ENCODE data around the gene DGKZ.

DGKZ gene

DNA sequence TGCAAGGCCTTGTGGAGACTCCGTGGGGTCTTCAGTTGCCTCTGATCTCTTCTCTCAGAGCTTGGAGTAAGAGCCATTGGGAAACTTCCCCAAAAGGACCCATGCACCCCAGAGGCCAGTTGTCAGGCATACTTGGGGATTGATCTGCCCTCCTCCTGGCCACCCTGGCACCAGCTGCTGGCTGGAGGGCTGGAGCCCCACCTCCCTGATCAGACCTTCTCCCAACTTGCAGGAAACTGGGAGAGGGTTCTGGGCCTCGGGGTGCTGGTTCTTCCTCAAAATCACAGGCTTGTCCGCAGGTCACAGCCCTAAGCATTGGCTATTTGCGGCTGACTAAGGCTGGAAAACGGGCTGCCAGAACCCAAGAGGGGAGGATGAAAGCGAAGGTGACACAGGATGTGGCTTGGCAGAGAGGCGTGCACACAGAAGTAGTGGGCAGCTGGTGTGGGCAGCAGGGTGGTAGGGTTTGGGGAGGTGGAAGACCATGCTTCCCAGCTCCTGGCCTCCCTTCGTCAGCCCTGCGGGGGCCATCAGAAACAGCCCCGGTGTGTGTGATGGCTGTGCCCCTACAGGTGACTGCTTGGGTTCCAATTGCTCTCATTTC, 1.3 kb upstream of the DGKZ start:
- DNase-seq: no peak
- TF ChIP-seq, protein P1, sequence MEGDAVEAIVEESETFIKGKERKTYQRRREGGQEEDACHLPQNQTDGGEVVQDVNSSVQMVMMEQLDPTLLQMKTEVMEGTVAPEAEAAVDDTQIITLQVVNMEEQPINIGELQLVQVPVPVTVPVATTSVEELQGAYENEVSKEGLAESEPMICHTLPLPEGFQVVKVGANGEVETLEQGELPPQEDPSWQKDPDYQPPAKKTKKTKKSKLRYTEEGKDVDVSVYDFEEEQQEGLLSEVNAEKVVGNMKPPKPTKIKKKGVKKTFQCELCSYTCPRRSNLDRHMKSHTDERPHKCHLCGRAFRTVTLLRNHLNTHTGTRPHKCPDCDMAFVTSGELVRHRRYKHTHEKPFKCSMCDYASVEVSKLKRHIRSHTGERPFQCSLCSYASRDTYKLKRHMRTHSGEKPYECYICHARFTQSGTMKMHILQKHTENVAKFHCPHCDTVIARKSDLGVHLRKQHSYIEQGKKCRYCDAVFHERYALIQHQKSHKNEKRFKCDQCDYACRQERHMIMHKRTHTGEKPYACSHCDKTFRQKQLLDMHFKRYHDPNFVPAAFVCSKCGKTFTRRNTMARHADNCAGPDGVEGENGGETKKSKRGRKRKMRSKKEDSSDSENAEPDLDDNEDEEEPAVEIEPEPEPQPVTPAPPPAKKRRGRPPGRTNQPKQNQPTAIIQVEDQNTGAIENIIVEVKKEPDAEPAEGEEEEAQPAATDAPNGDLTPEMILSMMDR (IDR thresholded peaks at IDR 0.05): no peak
- Mint-ChIP-seq H3K36me3 (ENCODE audit: low read depth) (no peaks in the 10 kb centered on the region), H3K4me1 (peaks cover 71% of the 10 kb centered on the region), H3K27me3 (ENCODE audit: low read depth, poor library complexity) (peaks cover 31% of the 10 kb centered on the region), H3K4me3 (peak overlapping the region; percentile 74), H3K27ac (no peak overlapping the region), H3K9me3 (no peaks in the 10 kb centered on the region)

DNA sequence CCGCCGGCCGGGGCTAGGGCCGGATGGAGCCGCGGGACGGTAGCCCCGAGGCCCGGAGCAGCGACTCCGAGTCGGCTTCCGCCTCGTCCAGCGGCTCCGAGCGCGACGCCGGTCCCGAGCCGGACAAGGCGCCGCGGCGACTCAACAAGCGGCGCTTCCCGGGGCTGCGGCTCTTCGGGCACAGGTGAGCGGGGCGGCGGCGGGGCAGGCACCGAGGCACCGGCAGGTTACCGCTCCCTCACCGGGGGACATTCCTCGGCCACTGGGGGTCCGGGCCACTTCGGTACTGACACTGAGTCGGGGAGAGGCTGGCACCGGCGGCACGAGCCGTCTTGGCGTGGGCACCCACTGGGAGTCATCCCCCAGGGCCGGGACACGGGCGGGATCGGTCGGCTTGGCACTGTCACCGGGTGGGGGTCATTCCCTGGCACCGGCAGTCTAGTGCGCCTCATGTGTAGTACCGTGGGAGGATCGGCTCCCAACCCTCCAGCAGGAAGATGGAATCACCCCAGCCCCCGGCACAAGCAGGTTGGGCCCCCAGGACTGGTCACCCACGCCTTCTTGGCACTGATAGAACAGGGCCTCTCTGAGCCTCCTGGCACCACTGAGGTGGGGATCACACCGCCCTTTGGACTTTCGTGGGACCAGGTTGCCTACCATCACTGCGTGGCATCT, 511 bp downstream of the DGKZ start:
- DNase-seq: no peak
- Mint-ChIP-seq H3K27ac (no peak overlapping the region), H3K27me3 (ENCODE audit: low read depth, poor library complexity) (peaks cover 28% of the 10 kb centered on the region), H3K36me3 (ENCODE audit: low read depth) (no peaks in the 10 kb centered on the region), H3K4me1 (peaks cover 67% of the 10 kb centered on the region), H3K4me3 (peak overlapping the region; percentile 85), H3K9me3 (no peaks in the 10 kb centered on the region)
- TF ChIP-seq, protein P1 (IDR thresholded peaks at IDR 0.05): no peak

GRCh38 chr11:46348566-46349401, 1.5 kb downstream of the DGKZ start:
- H3K4me3 Mint-ChIP-seq: peak overlapping the region; percentile 85
- no peaks in the 10 kb centered on the region for H3K9me3 Mint-ChIP-seq
- DNase-seq: no peak
- TF ChIP-seq, protein P1 (IDR thresholded peaks at IDR 0.05): no peak
- peaks cover 28% of the 10 kb centered on the region for H3K27me3 Mint-ChIP-seq (ENCODE audit: low read depth, poor library complexity)
- no peak overlapping the region for H3K27ac Mint-ChIP-seq
- peaks cover 66% of the 10 kb centered on the region for H3K4me1 Mint-ChIP-seq
- H3K36me3 Mint-ChIP-seq (ENCODE audit: low read depth): no peaks in the 10 kb centered on the region

GRCh38 chr11:46350695-46351094, 3.4 kb downstream of the DGKZ start:
- Mint-ChIP-seq H3K4me1 (peaks cover 65% of the 10 kb centered on the region), H3K36me3 (ENCODE audit: low read depth) (no peaks in the 10 kb centered on the region), H3K27me3 (ENCODE audit: low read depth, poor library complexity) (peaks cover 18% of the 10 kb centered on the region), H3K27ac (no peak overlapping the region), H3K9me3 (no peaks in the 10 kb centered on the region), H3K4me3 (no peak overlapping the region)
- TF ChIP-seq, protein P1 (IDR thresholded peaks at IDR 0.05): no peak
- DNase-seq: no peak

DNA sequence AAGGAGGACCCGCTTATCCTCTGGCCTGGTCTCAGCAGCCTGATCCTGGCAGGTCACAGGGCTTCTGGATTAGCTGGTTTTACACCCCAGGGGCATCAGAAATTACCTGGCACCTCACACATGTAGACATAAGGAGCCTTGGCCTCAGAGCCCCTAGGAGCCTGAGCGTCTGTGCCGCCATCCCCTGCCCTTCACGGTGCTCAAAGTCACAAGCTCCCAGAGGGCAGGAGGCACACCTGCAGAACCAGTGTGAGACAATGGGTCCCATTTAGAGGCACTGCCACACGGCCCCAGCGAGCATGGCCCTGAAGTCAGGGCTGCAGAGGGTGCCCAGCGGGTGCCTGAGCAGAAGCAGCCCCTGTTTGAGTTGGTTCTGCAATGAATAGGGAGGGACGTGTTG, 3.9 kb downstream of the DGKZ start:
- Mint-ChIP-seq H3K4me1 (peaks cover 68% of the 10 kb centered on the region), H3K27ac (no peak overlapping the region), H3K4me3 (no peak overlapping the region), H3K27me3 (ENCODE audit: low read depth, poor library complexity) (peaks cover 13% of the 10 kb centered on the region), H3K9me3 (no peaks in the 10 kb centered on the region), H3K36me3 (ENCODE audit: low read depth) (no peaks in the 10 kb centered on the region)
- no peak for DNase-seq
- TF ChIP-seq, protein P1 (IDR thresholded peaks at IDR 0.05): no peak

All from nephron progenitor cell (in vitro differentiated cells).